HG03575 (cell line): ENCODE data around the gene MALRD1.

Experiments used
- ATAC-seq: cut with Tn5 transposase; IDR thresholded peaks from one replicate; pipeline ENCODE4 v1.9.1; 2021; ENCODE audit not compliant: unreplicated experiment, insufficient number of reproducible peaks, low FRiP score; ENCODE audit errors: extremely low read depth

MALRD1 gene

GRCh38 chr10:19772972-19773371 lies 724.4 kb downstream of the MALRD1 start:
- ATAC-seq, result no peak

- ATAC-seq, result no peak
Observed at GRCh38 chr10:19775296-19775695, 726.7 kb downstream of the MALRD1 start.

GRCh38 chr10:19777806-19778205 lies 729.2 kb downstream of the MALRD1 start:
- no peak for ATAC-seq

GRCh38 chr10:19778996-19779395 lies 730.4 kb downstream of the MALRD1 start:
- ATAC-seq, result no peak

GRCh38 chr10:19782430-19783089 lies 734.0 kb downstream of the MALRD1 start:
- no peak for ATAC-seq

- no peak for ATAC-seq
Observed at GRCh38 chr10:19783721-19784120, 735.1 kb downstream of the MALRD1 start.
